ENCODE results near the gene AQP2.

DNA sequence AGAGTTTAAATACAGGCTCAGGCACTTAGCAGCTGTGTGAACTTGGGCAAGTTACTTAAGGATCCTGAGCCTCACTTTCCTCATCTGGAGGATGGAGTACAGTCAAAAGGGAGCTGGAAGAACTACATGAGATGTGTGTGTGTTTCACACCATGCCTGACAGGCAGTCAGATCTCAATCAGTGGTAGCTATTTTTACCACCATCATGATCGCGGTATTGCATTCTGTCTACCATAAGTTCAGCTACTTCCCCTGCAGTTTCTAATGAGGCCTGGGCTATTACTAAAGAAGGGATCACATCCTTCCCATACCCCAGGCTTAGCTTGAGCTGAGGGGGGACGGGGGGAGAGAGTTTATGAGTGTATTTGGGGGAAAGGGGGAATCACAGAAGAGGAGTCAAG lies 29.3 kb downstream of the AQP2 start:
- TF ChIP-seq, protein P1, sequence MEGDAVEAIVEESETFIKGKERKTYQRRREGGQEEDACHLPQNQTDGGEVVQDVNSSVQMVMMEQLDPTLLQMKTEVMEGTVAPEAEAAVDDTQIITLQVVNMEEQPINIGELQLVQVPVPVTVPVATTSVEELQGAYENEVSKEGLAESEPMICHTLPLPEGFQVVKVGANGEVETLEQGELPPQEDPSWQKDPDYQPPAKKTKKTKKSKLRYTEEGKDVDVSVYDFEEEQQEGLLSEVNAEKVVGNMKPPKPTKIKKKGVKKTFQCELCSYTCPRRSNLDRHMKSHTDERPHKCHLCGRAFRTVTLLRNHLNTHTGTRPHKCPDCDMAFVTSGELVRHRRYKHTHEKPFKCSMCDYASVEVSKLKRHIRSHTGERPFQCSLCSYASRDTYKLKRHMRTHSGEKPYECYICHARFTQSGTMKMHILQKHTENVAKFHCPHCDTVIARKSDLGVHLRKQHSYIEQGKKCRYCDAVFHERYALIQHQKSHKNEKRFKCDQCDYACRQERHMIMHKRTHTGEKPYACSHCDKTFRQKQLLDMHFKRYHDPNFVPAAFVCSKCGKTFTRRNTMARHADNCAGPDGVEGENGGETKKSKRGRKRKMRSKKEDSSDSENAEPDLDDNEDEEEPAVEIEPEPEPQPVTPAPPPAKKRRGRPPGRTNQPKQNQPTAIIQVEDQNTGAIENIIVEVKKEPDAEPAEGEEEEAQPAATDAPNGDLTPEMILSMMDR (IDR thresholded peaks at IDR 0.05; ENCODE audit: low read depth, low read length, missing input control), result no peak
- TF ChIP-seq, protein P2, sequence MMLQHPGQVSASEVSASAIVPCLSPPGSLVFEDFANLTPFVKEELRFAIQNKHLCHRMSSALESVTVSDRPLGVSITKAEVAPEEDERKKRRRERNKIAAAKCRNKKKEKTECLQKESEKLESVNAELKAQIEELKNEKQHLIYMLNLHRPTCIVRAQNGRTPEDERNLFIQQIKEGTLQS (IDR thresholded peaks at IDR 0.05), result no peak

Measured in liver (tissue), 3 donors.